DMS153 treated with DMSO at 0.1 percent for 48 hours (cell line): Measurements from ENCODE around the gene MYEF2.

Experiments
- DNase-seq: peaks from one replicate; lab custom pipeline; 2025; ENCODE audit not compliant: unreplicated experiment; lab: John Stamatoyannopoulos, UW

The MYEF2 gene

GRCh38 chr15:48090115-48090514 is 88.0 kb downstream of the MYEF2 start:
- no peak for DNase-seq

- DNase-seq, result no peak
Measured at GRCh38 chr15:48089702-48090101, 88.4 kb downstream of the MYEF2 start.

- no peak for DNase-seq
Measured at GRCh38 chr15:48087844-48088243, 90.3 kb downstream of the MYEF2 start.

GRCh38 chr15:48086576-48086975 is 91.5 kb downstream of the MYEF2 start:
- no peak for DNase-seq

- DNase-seq, result no peak
Measured at GRCh38 chr15:48086133-48086532, 92.0 kb downstream of the MYEF2 start.

- no peak for DNase-seq
Measured at GRCh38 chr15:48085591-48085930, 92.5 kb downstream of the MYEF2 start.

- DNase-seq, result peak; percentile 6
Measured at GRCh38 chr15:48084759-48085590, 93.1 kb downstream of the MYEF2 start.
